ENCODE results near the gene VPS8. TPM values are rescaled to one million over a fixed set of nuclear protein-coding genes. Genes with fewer than 3 reads are reported as not detected.
A peak's percentile ranks its signal among the peaks of the same experiment; 100 is the strongest.

VPS8 gene
- total and polyA plus RNA-seq, 11 donors: 15.7 to 122 (median 74.3) TPM

GRCh38 chr3:184970186-184970585, 158.2 kb downstream of the VPS8 start:
- intact Hi-C loops (cut with DNase I): no loop called here
- no peak for TF ChIP-seq CTCF (IDR thresholded peaks at IDR 0.05)
- no peak for TF ChIP-seq POLR2A (IDR thresholded peaks at IDR 0.05)

DNA sequence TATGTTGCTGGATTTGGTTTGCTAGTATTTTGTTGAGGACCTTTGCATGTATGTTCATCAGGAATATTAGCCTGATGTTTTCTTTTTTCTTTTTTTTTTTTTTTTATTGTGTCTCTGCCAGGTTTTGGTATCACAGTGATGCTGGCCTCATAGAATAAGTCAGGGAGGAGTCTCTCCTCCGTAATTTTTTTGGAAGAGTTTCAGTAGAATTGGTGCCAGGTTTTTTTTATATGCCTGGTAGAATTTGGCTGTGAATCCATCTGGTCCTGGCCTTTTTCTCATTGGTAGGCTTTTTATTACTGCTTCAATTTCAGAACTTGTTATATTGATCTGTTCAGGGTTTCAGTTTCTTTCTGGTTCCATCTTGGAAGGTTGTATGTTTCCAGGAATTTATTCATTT, 165.8 kb downstream of the VPS8 start:
- 0 to 9% (median 3%) methylated on average over 1 of the region's 1 CpG for WGBS, 4 donors
- intact Hi-C loops (cut with DNase I): no loop called here
- ATAC-seq: no peak

More at GRCh38 chr3:184970186-184970585, 158.2 kb downstream of the VPS8 start:
- ATAC-seq (no peak), DNase-seq (no peak)
- peaks cover 3 to 85% (median 77%) of the 10 kb centered on the region in 9 donors for H3K36me3 ChIP-seq
- H3K4me3 ChIP-seq: no peak overlapping the region
- WGBS, 4 donors: 90 to 97% (median 92%) methylated on average over 3 of the region's 3 CpGs
- no peaks in the 10 kb centered on the region for H3K27me3 ChIP-seq
- no peak overlapping the region for H3K27ac ChIP-seq
- H3K9me3 ChIP-seq: peaks cover 0 to 9% (median 2%) of the 10 kb centered on the region in 12 donors
- H3K4me1 ChIP-seq: no peaks in the 10 kb centered on the region

GRCh38 chr3:184981071-184981470, 169.1 kb downstream of the VPS8 start:
- Histone ChIP-seq H3K4me1 (peaks cover 0 to 17% (median 2%) of the 10 kb centered on the region in 12 donors), H3K27ac (no peak overlapping the region), H3K4me3 (no peak overlapping the region), H3K9me3 (no peaks in the 10 kb centered on the region), H3K36me3 (peaks cover 0 to 39% (median 17%) of the 10 kb centered on the region in 9 donors), H3K27me3 (no peaks in the 10 kb centered on the region)
- intact Hi-C loops (cut with DNase I): no loop called here
- WGBS, 4 donors: 92 to 98% (median 93%) methylated on average over 3 of the region's 3 CpGs
- DNase-seq (no peak), ATAC-seq (no peak)
- TF ChIP-seq POLR2A (IDR thresholded peaks at IDR 0.05): no peak
- TF ChIP-seq CTCF (IDR thresholded peaks at IDR 0.05): no peak

More for the DNA sequence above, 165.8 kb downstream of the VPS8 start:
- Histone ChIP-seq H3K27me3 (no peaks in the 10 kb centered on the region), H3K27ac (no peak overlapping the region), H3K36me3 (peaks cover 0 to 28% (median 18%) of the 10 kb centered on the region in 9 donors), H3K4me3 (no peak overlapping the region), H3K9me3 (peaks cover 0 to 14% (median 2%) of the 10 kb centered on the region in 12 donors), H3K4me1 (peaks cover 0 to 17% (median 2%) of the 10 kb centered on the region in 12 donors)
- TF ChIP-seq POLR2A (IDR thresholded peaks at IDR 0.05): no peak
- TF ChIP-seq CTCF (IDR thresholded peaks at IDR 0.05): no peak
- DNase-seq: no peak

DNA sequence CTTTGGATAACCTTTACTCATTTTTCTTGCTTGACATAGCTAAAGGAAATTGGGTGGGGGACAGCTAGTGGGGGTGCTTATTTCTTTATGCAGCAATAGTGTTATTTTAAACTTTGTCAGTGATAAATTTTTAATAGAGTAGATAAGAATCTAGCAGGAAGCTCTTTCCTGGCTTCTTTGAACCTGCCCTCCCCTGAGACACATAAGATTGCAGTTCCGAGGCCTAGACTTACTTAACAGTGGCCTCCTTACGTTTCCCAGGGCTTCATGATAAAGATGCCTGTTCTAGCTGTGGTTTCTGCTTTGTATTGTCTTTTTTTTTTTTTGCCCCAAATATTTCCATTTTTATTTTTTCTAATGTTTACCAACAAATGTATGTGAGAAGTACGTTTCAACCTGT, 170.1 kb downstream of the VPS8 start:
- intact Hi-C loops (cut with DNase I): no loop called here
- TF ChIP-seq CTCF (IDR thresholded peaks at IDR 0.05) (no peak), POLR2A (IDR thresholded peaks at IDR 0.05) (no peak)
- Histone ChIP-seq H3K36me3 (peaks cover 0 to 45% (median 23%) of the 10 kb centered on the region in 9 donors), H3K27me3 (no peaks in the 10 kb centered on the region), H3K9me3 (no peaks in the 10 kb centered on the region), H3K27ac (no peak overlapping the region), H3K4me1 (peaks cover 0 to 17% (median 2%) of the 10 kb centered on the region in 12 donors), H3K4me3 (no peak overlapping the region)
- ATAC-seq (peak in 1 of 4 donors; percentile 69), DNase-seq (no peak)
- 52 to 67% (median 58%) methylated on average over 3 of the region's 3 CpGs for WGBS, 4 donors

Data from heart left ventricle (tissue), 16 donors.